Measurements from ENCODE around the gene PCDHA6. TPM values are rescaled to one million over a fixed set of nuclear protein-coding genes. Genes with fewer than 3 reads are reported as not detected.
"Not testable (repeated sequence)": the region's sequence is repeated elsewhere in the genome, so short reads cannot be mapped to it uniquely, and the experiment has no call there.

The PCDHA6 gene
- total RNA-seq, 1 donor: 1.1 TPM

DNA sequence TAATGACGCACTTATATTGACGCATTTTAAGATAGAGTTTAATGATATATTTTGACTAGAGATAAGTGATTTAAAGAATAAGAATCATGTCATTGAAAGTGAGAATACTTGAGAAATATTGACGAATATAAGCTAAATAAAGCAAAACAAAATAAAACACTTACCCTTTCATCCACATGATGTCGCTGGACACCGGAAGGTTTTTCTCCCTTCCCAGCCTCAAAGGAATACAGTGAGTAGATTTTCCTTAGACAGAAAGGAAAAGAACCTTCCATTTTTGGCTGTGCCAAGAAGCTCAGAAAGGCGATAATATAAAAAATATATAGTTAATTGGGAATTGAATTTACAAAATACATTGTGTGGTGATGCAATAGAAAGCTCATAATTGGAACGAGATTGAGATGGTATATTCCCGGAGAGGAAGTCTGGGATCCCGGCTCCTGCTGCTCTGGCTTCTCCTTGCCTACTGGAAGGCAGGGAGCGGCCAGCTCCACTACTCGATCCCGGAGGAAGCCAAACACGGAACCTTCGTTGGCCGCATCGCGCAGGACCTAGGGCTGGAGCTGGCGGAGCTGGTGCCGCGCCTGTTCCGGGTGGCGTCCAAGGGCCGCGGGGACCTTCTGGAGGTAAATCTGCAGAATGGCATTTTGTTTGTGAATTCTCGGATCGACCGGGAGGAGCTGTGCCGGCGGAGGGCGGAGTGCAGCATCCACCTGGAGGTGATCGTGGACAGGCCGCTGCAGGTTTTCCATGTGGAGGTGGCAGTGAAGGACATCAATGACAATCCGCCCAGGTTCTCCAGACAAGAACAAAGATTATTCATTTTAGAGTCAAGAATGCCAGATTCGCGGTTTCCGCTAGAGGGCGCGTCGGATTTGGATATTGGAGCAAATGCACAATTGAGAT lies 6.1 kb upstream of the PCDHA6 start, which contains the start of gene PCDHA5:
Gene PCDHA5, plus strand, starts transcription at position 239 of the 906 bp plus-strand sequence.
- Histone ChIP-seq H3K27me3 (ENCODE audit: insufficient read depth, low read length) (no peaks in the 10 kb centered on the region), H4K20me1 (ENCODE audit: insufficient read depth, low read length) (no peaks in the 10 kb centered on the region), H3K4me1 (ENCODE audit: insufficient read depth, low read length) (no peaks in the 10 kb centered on the region), H3K4me2 (ENCODE audit: insufficient read depth, low read length) (no peak within 1 kb of the TSS), H3K9me3 (ENCODE audit: low read depth, low read length) (no peaks in the 10 kb centered on the region), H3K4me3 (ENCODE audit: insufficient read depth, low read length) (no peak within 1 kb of the TSS), H3K36me3 (ENCODE audit: insufficient read depth, low read length) (no peaks in the 10 kb centered on the region), H2AFZ (ENCODE audit: low read length) (no peak within 1 kb of the TSS), H3K79me2 (ENCODE audit: insufficient read depth, low read length) (no peaks in the 10 kb centered on the region), H3K27ac (ENCODE audit: low read depth, low read length) (no peak within 1 kb of the TSS)
- TF ChIP-seq, protein P1, sequence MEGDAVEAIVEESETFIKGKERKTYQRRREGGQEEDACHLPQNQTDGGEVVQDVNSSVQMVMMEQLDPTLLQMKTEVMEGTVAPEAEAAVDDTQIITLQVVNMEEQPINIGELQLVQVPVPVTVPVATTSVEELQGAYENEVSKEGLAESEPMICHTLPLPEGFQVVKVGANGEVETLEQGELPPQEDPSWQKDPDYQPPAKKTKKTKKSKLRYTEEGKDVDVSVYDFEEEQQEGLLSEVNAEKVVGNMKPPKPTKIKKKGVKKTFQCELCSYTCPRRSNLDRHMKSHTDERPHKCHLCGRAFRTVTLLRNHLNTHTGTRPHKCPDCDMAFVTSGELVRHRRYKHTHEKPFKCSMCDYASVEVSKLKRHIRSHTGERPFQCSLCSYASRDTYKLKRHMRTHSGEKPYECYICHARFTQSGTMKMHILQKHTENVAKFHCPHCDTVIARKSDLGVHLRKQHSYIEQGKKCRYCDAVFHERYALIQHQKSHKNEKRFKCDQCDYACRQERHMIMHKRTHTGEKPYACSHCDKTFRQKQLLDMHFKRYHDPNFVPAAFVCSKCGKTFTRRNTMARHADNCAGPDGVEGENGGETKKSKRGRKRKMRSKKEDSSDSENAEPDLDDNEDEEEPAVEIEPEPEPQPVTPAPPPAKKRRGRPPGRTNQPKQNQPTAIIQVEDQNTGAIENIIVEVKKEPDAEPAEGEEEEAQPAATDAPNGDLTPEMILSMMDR (IDR thresholded peaks at IDR 0.05; ENCODE audit: extremely low read depth, low read depth, low read length): peak; percentile 51
- no peak for DNase-seq (ENCODE audit: insufficient read length, low spot score, missing footprints)

DNA sequence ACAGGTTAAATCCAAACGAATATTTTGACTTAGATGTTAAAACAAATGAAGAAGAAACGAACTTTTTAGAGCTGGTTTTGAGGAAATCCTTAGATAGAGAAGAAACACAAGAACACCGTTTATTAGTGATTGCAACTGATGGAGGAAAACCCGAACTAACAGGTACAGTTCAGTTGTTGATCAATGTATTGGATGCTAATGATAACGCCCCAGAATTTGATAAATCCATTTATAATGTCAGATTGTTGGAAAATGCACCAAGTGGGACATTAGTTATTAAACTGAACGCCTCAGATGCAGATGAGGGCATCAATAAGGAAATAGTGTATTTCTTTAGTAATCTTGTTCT lies 5.5 kb upstream of the PCDHA6 start:
- Histone ChIP-seq H3K27me3 (ENCODE audit: insufficient read depth, low read length) (no peaks in the 10 kb centered on the region), H3K4me3 (ENCODE audit: insufficient read depth, low read length) (no peak overlapping the region), H3K9me3 (ENCODE audit: low read depth, low read length) (no peaks in the 10 kb centered on the region), H4K20me1 (ENCODE audit: insufficient read depth, low read length) (no peaks in the 10 kb centered on the region), H3K27ac (ENCODE audit: low read depth, low read length) (no peak overlapping the region), H3K36me3 (ENCODE audit: insufficient read depth, low read length) (no peaks in the 10 kb centered on the region), H2AFZ (ENCODE audit: low read length) (no peak overlapping the region), H3K79me2 (ENCODE audit: insufficient read depth, low read length) (no peaks in the 10 kb centered on the region), H3K4me1 (ENCODE audit: insufficient read depth, low read length) (no peaks in the 10 kb centered on the region), H3K4me2 (ENCODE audit: insufficient read depth, low read length) (no peak overlapping the region)
- no peak for DNase-seq (ENCODE audit: insufficient read length, low spot score, missing footprints)
- TF ChIP-seq, protein P1 (IDR thresholded peaks at IDR 0.05; ENCODE audit: extremely low read depth, low read depth, low read length): no peak

DNA sequence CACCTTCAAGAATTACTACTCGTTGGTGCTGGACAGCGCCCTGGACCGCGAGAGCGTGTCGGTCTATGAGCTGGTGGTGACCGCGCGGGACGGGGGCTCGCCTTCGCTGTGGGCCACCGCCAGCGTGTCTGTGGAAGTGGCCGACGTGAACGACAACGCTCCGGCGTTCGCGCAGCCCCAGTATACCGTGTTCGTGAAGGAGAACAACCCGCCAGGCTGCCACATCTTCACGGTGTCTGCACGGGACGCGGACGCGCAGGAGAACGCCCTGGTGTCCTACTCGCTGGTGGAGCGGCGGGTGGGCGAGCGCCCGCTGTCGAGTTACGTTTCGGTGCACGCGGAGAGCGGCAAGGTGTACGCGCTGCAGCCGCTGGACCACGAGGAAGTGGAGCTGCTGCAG lies 4.8 kb upstream of the PCDHA6 start:
- not testable (repeated sequence) for H4K20me1 ChIP-seq (ENCODE audit: insufficient read depth, low read length); DNase-seq (ENCODE audit: insufficient read length, low spot score, missing footprints); H3K4me1 ChIP-seq (ENCODE audit: insufficient read depth, low read length); H3K36me3 ChIP-seq (ENCODE audit: insufficient read depth, low read length); H3K4me2 ChIP-seq (ENCODE audit: insufficient read depth, low read length); H3K27ac ChIP-seq (ENCODE audit: low read depth, low read length); H3K9me3 ChIP-seq (ENCODE audit: low read depth, low read length); H3K27me3 ChIP-seq (ENCODE audit: insufficient read depth, low read length); H3K79me2 ChIP-seq (ENCODE audit: insufficient read depth, low read length); H3K4me3 ChIP-seq (ENCODE audit: insufficient read depth, low read length); H2AFZ ChIP-seq (ENCODE audit: low read length)

DNA sequence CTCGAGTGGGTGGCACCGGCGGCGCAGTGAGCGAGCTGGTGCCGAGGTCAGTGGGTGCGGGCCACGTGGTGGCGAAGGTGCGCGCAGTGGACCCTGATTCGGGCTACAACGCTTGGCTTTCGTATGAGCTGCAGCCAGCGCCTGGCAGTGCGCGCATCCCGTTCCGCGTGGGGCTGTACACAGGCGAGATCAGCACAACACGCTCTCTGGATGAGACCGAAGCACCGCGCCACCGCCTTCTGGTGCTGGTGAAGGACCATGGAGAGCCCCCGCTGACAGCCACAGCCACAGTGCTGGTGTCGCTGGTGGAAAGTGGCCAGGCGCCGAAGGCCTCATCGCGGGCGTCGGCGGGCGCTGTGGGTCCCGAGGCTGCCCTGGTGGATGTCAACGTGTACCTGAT lies 4.3 kb upstream of the PCDHA6 start:
- Histone ChIP-seq H3K79me2 (ENCODE audit: insufficient read depth, low read length) (no peaks in the 10 kb centered on the region), H3K4me2 (ENCODE audit: insufficient read depth, low read length) (no peak overlapping the region), H3K9me3 (ENCODE audit: low read depth, low read length) (no peaks in the 10 kb centered on the region), H2AFZ (ENCODE audit: low read length) (no peak overlapping the region), H3K36me3 (ENCODE audit: insufficient read depth, low read length) (no peaks in the 10 kb centered on the region), H3K4me1 (ENCODE audit: insufficient read depth, low read length) (no peaks in the 10 kb centered on the region), H4K20me1 (ENCODE audit: insufficient read depth, low read length) (no peaks in the 10 kb centered on the region), H3K27me3 (ENCODE audit: insufficient read depth, low read length) (no peaks in the 10 kb centered on the region), H3K4me3 (ENCODE audit: insufficient read depth, low read length) (no peak overlapping the region), H3K27ac (ENCODE audit: low read depth, low read length) (no peak overlapping the region)
- no peak for DNase-seq (ENCODE audit: insufficient read length, low spot score, missing footprints)
- TF ChIP-seq, protein P1 (IDR thresholded peaks at IDR 0.05; ENCODE audit: extremely low read depth, low read depth, low read length): no peak
